Spleen (tissue), 11 donors: ENCODE measurements around the gene STEAP4. TPM values are rescaled to one million over a fixed set of nuclear protein-coding genes. Genes with fewer than 3 reads are reported as not detected.

Experiments
- DNase-seq: peaks from one replicate; pipeline ENCODE4 v3.0.0-alpha.2; 2020
- H3K27ac ChIP-seq, 8 donors: fragments of 200-600 bp; sonication (generic) in 7 of 8; 1 replicate in 4 of 8; 2 replicates in 4 of 8; pipeline versions ENCODE4 v1.5.0 to v1.8.0; 2016 to 2021; ENCODE audit warnings: inconsistent platforms in 4 of 8, mild to moderate bottlenecking in 4 of 8, moderate library complexity in 1 of 8
- H3K27me3 ChIP-seq, 7 donors: fragments of 200-600 bp; sonication (generic) in 6 of 7; replicated peaks in 1 of 7; 1 replicate in 4 of 7; 2 replicates in 3 of 7; pipeline versions ENCODE4 v1.5.0 to v1.8.0; 2016 to 2021; ENCODE audit warnings: inconsistent platforms in 3 of 7, mild to moderate bottlenecking in 1 of 7
- H3K36me3 ChIP-seq, 6 donors: fragments of 200-600 bp; sonication (generic) in 5 of 6; 1 replicate in 4 of 6; 2 replicates in 2 of 6; pipeline versions ENCODE4 v1.5.0 to v1.8.0; 2016 to 2021; ENCODE audit warnings: inconsistent platforms in 2 of 6
- H3K4me1 ChIP-seq, 6 donors: fragments of 200-600 bp; sonication (generic) in 5 of 6; 1 replicate in 3 of 6; 2 replicates in 3 of 6; pipeline versions ENCODE4 v1.5.0 to v1.8.0; 2016 to 2021; ENCODE audit warnings: inconsistent platforms in 3 of 6
- H3K4me3 ChIP-seq, 8 donors: fragments of 200-600 bp; sonication (generic) in 7 of 8; 1 replicate in 4 of 8; 2 replicates in 4 of 8; pipeline versions ENCODE4 v1.5.0 to v1.8.0; 2016 to 2021; ENCODE audit warnings: inconsistent platforms in 4 of 8, mild to moderate bottlenecking in 4 of 8, moderate library complexity in 2 of 8
- H3K9me3 ChIP-seq, 8 donors: fragments of 200-600 bp; sonication (generic) in 7 of 8; 1 replicate in 4 of 8; 2 replicates in 4 of 8; pipeline versions ENCODE4 v1.5.0 to v1.8.0; 2016 to 2021; ENCODE audit warnings: inconsistent platforms in 4 of 8
- CTCF ChIP-seq, 11 experiments: fragments of 200-600 bp in 7 of 11; fragments of 450-650 bp in 4 of 11; sonication (generic) in 4 of 11; IDR thresholded peaks in 8 of 11; conservative IDR thresholded peaks in 3 of 11; 1 replicate in 7 of 11; 2 replicates in 4 of 11; pipeline versions ENCODE4 v1.4.0 to v1.8.0; 2016 to 2021; ENCODE audit warnings: antibody characterized with exemption in 11 of 11, inconsistent platforms in 4 of 11, mild to moderate bottlenecking in 1 of 11
- POLR2A ChIP-seq, 3 donors: fragments of 450-650 bp; IDR thresholded peaks; one replicate each; pipeline ENCODE4 v1.5.1; 2017; ENCODE audit warnings: antibody characterized with exemption in 3 of 3, mild to moderate bottlenecking in 1 of 3
- POLR2AphosphoS5 ChIP-seq, 3 donors: sonication (generic); formaldehyde crosslinking; IDR thresholded peaks; one replicate each; pipeline ENCODE4 v1.5.1; 2017; ENCODE audit warnings: antibody characterized with exemption in 3 of 3
- WGBS, 5 donors: extraction: QIAGEN DNeasy Blood & Tissue Kit in 3 of 5; methylation state at CpG; one replicate each; pipeline versions ENCODE4 v1.1.5 to v1.1.7; 2013 to 2018; 5-methylcytosine and 5-hydroxymethylcytosine counted together
- intact Hi-C: fragments of 100-400 bp; cut with DNase I; formaldehyde crosslinking; loops from one replicate; pipeline ENCODE4 v1.15.0; 2023; ENCODE audit warnings: low total_unique reads
- polyA plus RNA-seq, 3 donors: library from polyadenylated mRNA; stranded (reverse); fragments of 200-250 nt; gene quantifications; one replicate each; pipeline ENCODE4 v1.2.1, GENCODE V29; 2013
- total RNA-seq, 7 donors: library from RNA; depleted of rRNA in 3 of 7; stranded (reverse); fragments of >200 nt in 3 of 7; fragmentation: NEBNext Ultra II Directional in 4 of 7; extraction: Animal tissue kit (Norgen Biotek cat#: 25700) in 4 of 7; gene quantifications; one replicate each; pipeline versions ENCODE4 v1.1.0 to v1.2.1, GENCODE V29; 2016 to 2021
- donor health status: healthy with polysubstance abuse.
- donor health status: DM: no; HTN: no; CAD: no; lungs with moderate emphysema.
- donor health status: DM: no; HTN: no; CAD: no.
- donor health status: Bipolar disorder and iron deficiency.
- donor health status: healthy.
- donor health status: DM: no; HTN: no; CAD: no.
- donor health status: DM: yes; HTN: yes; CAD: no.

The STEAP4 gene
- total and polyA plus RNA-seq, 10 donors = 0.50 to 70.7 (median 18.9) TPM

DNA sequence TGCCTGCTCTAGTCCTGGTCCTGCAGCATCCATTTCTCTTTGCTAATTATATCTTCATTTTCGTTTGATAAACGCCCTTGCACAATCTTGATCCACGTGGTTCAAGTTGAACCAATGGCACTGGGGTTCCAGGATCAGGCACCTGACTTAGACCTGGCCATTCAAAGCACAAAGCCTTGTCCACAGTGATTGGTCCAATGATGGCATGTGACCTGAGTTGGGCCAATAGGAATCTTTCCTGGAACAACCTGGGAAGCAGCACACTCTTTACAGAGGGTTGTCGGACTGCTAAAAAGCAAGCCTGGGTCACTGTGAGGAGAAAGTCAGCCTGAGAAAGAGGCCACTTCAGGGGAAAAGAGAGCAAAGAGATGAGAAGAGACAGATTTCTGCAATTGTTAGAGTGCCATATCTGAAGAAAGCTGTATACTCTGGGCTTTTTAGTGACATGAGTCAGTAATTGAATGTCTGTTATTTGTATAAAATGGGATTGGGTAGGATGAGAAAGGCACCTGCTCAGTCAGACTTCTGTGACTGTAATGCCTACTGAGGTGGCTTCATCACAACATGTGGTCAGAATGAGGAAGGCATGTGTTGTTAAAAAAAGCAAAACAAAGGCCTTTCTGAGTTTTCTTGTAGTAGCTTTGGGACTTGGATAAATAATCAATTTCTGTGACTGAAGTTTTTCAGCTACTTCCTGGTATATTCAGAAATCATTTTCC lies 4.4 kb upstream of the STEAP4 start:
- H3K36me3 ChIP-seq = no peaks in the 10 kb centered on the region
- TF ChIP-seq POLR2A (IDR thresholded peaks at IDR 0.05) = no peak
- no peak for TF ChIP-seq CTCF (IDR thresholded peaks at IDR 0.05 in 8 of 11, conservative IDR thresholded peaks at IDR 0.05 in 3 of 11)
- no peak for TF ChIP-seq POLR2AphosphoS5 (IDR thresholded peaks at IDR 0.05)
- H3K4me1 ChIP-seq = peaks cover 0 to 45% (median 16%) of the 10 kb centered on the region in 6 donors
- DNase-seq = no peak
- WGBS, 5 donors = 76 to 88% (median 82%) methylated on average over 4 of the region's 4 CpGs
- intact Hi-C loops = no loop called here
- H3K27me3 ChIP-seq = peaks cover 0 to 15% (median 7%) of the 10 kb centered on the region in 7 donors
- no peak overlapping the region for H3K4me3 ChIP-seq
- H3K9me3 ChIP-seq = no peaks in the 10 kb centered on the region
- H3K27ac ChIP-seq = peak overlapping the region in 3 of 8 donors; percentile 16 to 63 (median 43)

- peaks cover 0 to 26% (median 7%) of the 10 kb centered on the region in 7 donors for H3K27me3 ChIP-seq
- H3K4me3 ChIP-seq = no peak overlapping the region
- peaks cover 0 to 42% (median 16%) of the 10 kb centered on the region in 6 donors for H3K4me1 ChIP-seq
- H3K27ac ChIP-seq = no peak overlapping the region
- TF ChIP-seq CTCF (IDR thresholded peaks at IDR 0.05 in 8 of 11, conservative IDR thresholded peaks at IDR 0.05 in 3 of 11) (no peak), POLR2AphosphoS5 (IDR thresholded peaks at IDR 0.05) (no peak), POLR2A (IDR thresholded peaks at IDR 0.05) (no peak)
- H3K36me3 ChIP-seq = no peaks in the 10 kb centered on the region
- WGBS, 5 donors = 76 to 91% (median 83%) methylated on average over 2 of the region's 2 CpGs
- intact Hi-C loops = no loop called here
- no peaks in the 10 kb centered on the region for H3K9me3 ChIP-seq
- DNase-seq = no peak
Measured at GRCh38 chr7:88309819-88310218, 3.1 kb upstream of the STEAP4 start.

- H3K27me3 ChIP-seq = peaks cover 0 to 26% (median 7%) of the 10 kb centered on the region in 7 donors
- H3K9me3 ChIP-seq = no peaks in the 10 kb centered on the region
- intact Hi-C loops = no loop called here
- WGBS, 5 donors = 92 to 96% (median 93%) methylated on average over 3 of the region's 3 CpGs
- no peak for DNase-seq
- no peak for TF ChIP-seq POLR2AphosphoS5 (IDR thresholded peaks at IDR 0.05)
- no peak for TF ChIP-seq POLR2A (IDR thresholded peaks at IDR 0.05)
- no peak for TF ChIP-seq CTCF (IDR thresholded peaks at IDR 0.05 in 8 of 11, conservative IDR thresholded peaks at IDR 0.05 in 3 of 11)
- H3K4me3 ChIP-seq = no peak overlapping the region
- peaks cover 0 to 23% (median 13%) of the 10 kb centered on the region in 6 donors for H3K4me1 ChIP-seq
- H3K27ac ChIP-seq = no peak overlapping the region
- H3K36me3 ChIP-seq = no peaks in the 10 kb centered on the region
Measured at GRCh38 chr7:88307823-88308222, 1.1 kb upstream of the STEAP4 start.

- 90 to 100% (median 91%) methylated on average over 2 of the region's 2 CpGs for WGBS, 5 donors
Measured at GRCh38 chr7:88307412-88307811, 718 bp upstream of the STEAP4 start.

More at GRCh38 chr7:88307412-88307811, 718 bp upstream of the STEAP4 start:
- no peaks in the 10 kb centered on the region for H3K36me3 ChIP-seq
- H3K27ac ChIP-seq = peak overlapping the region in 3 of 8 donors; percentile 59 to 86 (median 80)
- no peak for TF ChIP-seq POLR2AphosphoS5 (IDR thresholded peaks at IDR 0.05)
- no peak for TF ChIP-seq POLR2A (IDR thresholded peaks at IDR 0.05)
- TF ChIP-seq CTCF (IDR thresholded peaks at IDR 0.05 in 8 of 11, conservative IDR thresholded peaks at IDR 0.05 in 3 of 11) = no peak
- H3K9me3 ChIP-seq = no peaks in the 10 kb centered on the region
- H3K4me3 ChIP-seq = no peak overlapping the region
- peaks cover 0 to 21% (median 13%) of the 10 kb centered on the region in 6 donors for H3K4me1 ChIP-seq
- peaks cover 0 to 26% (median 7%) of the 10 kb centered on the region in 7 donors for H3K27me3 ChIP-seq
- no peak for DNase-seq
- intact Hi-C loops = no loop called here
